Stimulated activated memory B cell treated with anti-CD40 and anti-IgM and Interleukin-4, amounts not matched to agents 10 μg/mL and 1 μg/mL and 100 μg/mL, for 72 hours (primary cell): Measurements from ENCODE around the gene SLC2A11.
"Not testable (repeated sequence)": the region's sequence is repeated elsewhere in the genome, so short reads cannot be mapped to it uniquely, and the experiment has no call there.

Experiments used
- ATAC-seq: fragments of 150-1000 bp; cut with Tn5 transposase; 2 replicates; pipeline ENCODE4 v1.10.0; 2021
- H3K27ac Mint-ChIP-seq: one replicate; pipeline ENCODE4 v1.8.0; 2022; ENCODE audit warnings: mild to moderate bottlenecking, mixed read lengths
- H3K27me3 Mint-ChIP-seq: one replicate; pipeline ENCODE4 v1.8.0; 2022; ENCODE audit warnings: mixed read lengths
- H3K36me3 Mint-ChIP-seq: one replicate; pipeline ENCODE4 v1.8.0; 2022; ENCODE audit warnings: mixed read lengths
- H3K4me1 Mint-ChIP-seq: one replicate; pipeline ENCODE4 v1.8.0; 2022; ENCODE audit warnings: mixed read lengths
- H3K4me3 Mint-ChIP-seq: one replicate; pipeline ENCODE4 v1.8.0; 2022; ENCODE audit warnings: mild to moderate bottlenecking, moderate library complexity, mixed read lengths
- H3K9me3 Mint-ChIP-seq: one replicate; pipeline ENCODE4 v1.8.0; 2022; ENCODE audit warnings: mixed read lengths

The SLC2A11 gene

DNA sequence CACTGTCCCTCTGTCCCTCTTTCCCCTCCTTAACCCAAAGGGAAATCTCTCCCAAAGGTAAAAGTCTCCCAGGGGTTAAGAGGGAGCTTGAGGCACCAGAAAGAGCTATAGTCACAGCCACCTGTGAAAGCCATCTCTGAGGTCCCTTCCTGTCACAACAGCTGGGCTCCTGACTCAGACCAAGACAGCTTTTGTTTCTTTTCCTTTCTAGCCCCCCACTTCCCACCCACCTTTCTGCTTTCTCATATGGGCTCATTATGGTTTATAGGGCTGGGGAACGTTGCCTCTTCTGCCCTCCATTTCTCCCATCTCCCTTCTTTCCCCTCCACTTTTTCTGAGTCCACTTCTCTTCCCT is 55.6 kb downstream of the SLC2A11 start:
- ATAC-seq: no peak
- peak overlapping the region; percentile 98 for H3K4me3 Mint-ChIP-seq
- peak overlapping the region; percentile 92 for H3K27ac Mint-ChIP-seq
- no peaks in the 10 kb centered on the region for H3K9me3 Mint-ChIP-seq
- peaks cover 43% of the 10 kb centered on the region for H3K4me1 Mint-ChIP-seq
- peaks cover 16% of the 10 kb centered on the region for H3K36me3 Mint-ChIP-seq
- no peaks in the 10 kb centered on the region for H3K27me3 Mint-ChIP-seq

DNA sequence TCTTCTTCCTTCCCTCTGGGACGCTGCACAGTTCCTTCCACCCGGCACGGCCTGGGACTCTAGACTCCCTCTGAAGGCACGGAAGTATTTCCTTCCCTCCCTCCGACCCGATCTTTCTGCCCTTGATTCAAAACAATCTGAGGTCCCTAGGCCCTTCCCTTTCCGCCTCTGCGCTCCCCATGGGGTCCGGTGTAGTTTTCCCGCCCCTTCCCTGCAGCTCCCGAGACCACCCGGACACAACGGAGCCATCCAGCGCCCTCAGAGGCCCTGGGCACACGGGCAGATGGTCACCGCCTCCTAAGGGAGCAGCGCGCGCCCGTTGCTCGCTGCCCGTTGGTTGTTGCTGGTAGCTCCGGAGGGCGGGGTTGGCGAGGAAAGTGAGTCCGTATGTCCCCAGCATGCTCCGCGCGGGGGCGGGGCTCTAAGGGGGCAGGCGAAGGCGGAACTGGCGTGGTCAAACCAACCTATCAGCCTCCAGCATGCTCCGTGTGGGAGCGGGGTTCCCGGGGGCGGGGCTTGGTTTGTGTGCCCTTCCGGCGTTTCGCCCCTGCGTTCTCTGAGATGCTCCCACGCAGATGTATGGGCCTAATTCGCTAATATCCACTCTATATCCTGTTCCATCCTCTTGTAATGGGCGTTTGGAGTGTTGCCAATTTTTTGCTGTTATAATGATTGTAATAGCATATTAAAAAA is 56.1 kb downstream of the SLC2A11 start:
- Mint-ChIP-seq H3K27ac (peak overlapping the region; percentile 92), H3K4me3 (peak overlapping the region; percentile 98), H3K9me3 (no peaks in the 10 kb centered on the region), H3K36me3 (peaks cover 16% of the 10 kb centered on the region), H3K4me1 (peaks cover 39% of the 10 kb centered on the region), H3K27me3 (no peaks in the 10 kb centered on the region)
- ATAC-seq: peak; percentile 100

DNA sequence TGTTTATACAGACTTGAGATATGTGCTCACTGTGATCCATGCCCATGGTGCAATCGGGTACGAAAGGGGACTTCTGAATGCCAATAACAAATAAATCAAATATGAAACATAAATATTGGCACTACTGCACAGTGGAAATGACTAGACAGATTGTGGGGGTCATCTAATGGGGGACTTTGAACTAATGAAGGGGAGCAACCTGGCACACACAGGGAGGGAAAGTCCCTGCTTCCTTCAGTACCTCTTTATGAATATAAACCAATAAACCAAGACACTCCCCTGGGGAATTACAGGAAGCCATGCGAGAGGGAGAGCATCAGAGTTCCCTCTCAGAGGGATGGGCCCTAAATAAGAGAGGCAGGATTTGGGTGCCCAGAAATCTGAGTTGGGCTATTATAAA is 57.6 kb downstream of the SLC2A11 start:
- Mint-ChIP-seq H3K9me3 (no peaks in the 10 kb centered on the region), H3K27ac (peak overlapping the region; percentile 92), H3K4me3 (no peak overlapping the region), H3K36me3 (peaks cover 22% of the 10 kb centered on the region), H3K27me3 (no peaks in the 10 kb centered on the region), H3K4me1 (peaks cover 39% of the 10 kb centered on the region)
- peak; percentile 47 for ATAC-seq

DNA sequence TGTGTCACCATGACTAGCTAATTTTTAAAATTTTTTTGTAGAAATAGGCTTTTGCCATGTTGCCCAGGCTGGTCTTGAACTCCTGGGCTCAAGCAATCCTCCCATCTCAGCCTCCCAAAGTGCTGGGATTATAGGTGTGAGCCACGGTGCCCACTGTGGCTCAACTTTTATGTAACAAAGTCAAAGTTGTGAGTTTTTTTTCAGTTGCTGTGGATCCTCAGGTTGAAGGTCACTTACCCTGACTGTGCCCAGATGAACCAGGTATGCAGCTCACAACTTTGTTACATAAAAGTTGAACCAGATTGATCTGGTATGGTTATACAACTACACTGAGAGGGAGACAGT is 62.6 kb downstream of the SLC2A11 start:
- H3K4me3 Mint-ChIP-seq, H3K27me3 Mint-ChIP-seq, H3K9me3 Mint-ChIP-seq, ATAC-seq, H3K27ac Mint-ChIP-seq: not testable (repeated sequence)
- H3K4me1 Mint-ChIP-seq: peaks cover 19% of the 10 kb centered on the region
- H3K36me3 Mint-ChIP-seq: peaks cover 51% of the 10 kb centered on the region

DNA sequence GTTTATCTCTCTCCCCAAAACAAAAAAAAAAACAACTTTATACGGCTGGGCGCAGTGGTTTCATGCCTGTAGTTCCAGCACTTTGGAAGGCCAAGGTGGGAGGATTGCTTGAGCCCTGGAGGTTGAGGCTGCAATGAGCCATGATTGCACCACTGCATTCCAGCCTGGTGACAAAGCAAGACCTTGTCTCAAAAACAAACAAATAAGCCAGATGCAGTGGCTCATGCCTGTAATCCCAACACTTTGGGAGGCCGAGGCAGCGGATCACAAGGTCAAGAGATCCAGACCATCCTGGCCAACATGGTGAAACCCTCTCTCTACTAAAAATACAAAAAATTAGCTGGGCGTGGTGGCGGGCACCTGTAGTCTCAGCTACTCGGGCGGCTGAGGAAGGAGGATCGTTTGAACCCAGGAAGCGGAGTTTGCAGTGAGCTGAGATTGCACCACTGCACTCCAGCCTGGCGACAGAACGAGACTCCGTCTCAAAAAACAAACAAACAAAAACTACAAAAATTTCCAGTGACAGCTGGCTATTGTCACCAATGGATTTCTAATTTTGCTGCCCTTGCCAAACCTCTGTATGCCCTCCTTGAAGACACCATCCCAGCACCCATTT is 64.0 kb downstream of the SLC2A11 start:
- H3K27me3 Mint-ChIP-seq, H3K9me3 Mint-ChIP-seq, ATAC-seq, H3K4me1 Mint-ChIP-seq, H3K4me3 Mint-ChIP-seq: not testable (repeated sequence)
- H3K36me3 Mint-ChIP-seq: peaks cover 61% of the 10 kb centered on the region
- peak overlapping the region; percentile 35 for H3K27ac Mint-ChIP-seq

DNA sequence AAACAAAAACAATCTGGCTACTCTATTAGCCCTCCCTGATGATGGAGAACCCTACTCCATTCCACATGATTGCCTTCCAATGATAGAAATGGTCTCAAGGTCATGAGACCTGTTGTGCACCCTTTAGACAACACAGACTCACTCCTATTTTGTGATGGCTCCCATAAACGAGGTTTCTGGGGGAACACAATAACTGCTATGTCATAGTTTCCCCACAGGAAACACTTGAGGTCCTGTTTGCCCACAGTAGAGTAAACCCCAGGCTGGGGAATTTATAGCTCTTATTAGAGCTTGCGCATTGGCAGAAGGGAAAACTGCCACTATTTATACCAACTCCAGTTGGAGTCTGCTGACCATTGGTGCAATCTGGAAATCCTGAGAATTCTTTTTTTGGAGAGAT is 65.2 kb downstream of the SLC2A11 start:
- Mint-ChIP-seq H3K4me1 (peaks cover 7% of the 10 kb centered on the region), H3K4me3 (no peak overlapping the region), H3K27ac (no peak overlapping the region), H3K9me3 (peaks cover 5% of the 10 kb centered on the region), H3K27me3 (no peaks in the 10 kb centered on the region), H3K36me3 (peaks cover 72% of the 10 kb centered on the region)
- no peak for ATAC-seq

DNA sequence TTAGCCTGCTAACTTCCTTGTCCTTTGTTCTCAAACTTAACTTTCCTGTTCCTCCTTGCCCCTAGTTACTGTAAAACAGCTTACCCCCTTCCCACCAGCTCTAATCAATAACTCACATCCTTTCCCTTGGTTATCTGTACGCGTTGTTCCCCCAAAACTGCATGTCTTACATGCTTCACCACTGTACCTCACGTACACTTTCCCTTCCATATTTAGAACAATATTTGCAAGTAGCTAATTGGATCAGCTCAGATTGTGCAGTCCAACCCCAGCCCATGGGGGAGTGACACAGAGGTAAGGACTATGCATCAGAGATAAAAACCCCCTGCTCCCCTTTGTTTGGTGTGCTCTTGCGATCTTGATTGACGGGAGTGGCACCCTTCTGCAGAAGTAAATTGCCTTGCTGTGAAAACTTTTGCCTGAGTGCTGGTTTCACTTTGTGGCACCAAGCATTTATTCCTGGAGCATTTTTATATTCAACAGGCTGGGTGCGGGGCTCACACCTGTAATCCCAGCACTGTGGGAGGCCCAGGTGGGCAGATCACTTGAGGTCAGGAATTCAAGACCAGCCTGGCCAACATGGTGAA is 67.4 kb downstream of the SLC2A11 start:
- Mint-ChIP-seq H3K36me3 (peaks cover 77% of the 10 kb centered on the region), H3K27me3 (no peaks in the 10 kb centered on the region), H3K27ac (no peak overlapping the region), H3K9me3 (peaks cover 5% of the 10 kb centered on the region), H3K4me1 (peaks cover 18% of the 10 kb centered on the region), H3K4me3 (no peak overlapping the region)
- no peak for ATAC-seq

DNA sequence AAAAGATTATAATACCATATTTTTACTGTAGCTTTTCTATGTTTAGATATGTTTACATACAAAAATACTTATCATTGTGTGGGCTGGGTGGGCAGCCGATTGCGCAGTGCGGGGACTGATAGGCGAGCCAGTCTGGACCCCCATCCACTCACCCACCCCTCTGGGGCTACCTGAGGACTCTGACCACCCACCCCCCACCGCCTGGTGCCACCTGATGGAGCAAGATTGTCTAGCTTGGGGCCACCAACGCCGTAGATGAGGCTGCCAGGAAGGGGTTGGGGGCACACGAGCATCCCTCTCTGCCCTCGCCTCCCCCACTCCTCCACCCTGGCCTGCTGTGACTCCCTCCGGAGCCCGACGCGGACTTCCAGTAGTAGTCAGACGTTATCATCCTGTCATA is 68.9 kb downstream of the SLC2A11 start:
- ATAC-seq: no peak
- Mint-ChIP-seq H3K9me3 (peaks cover 10% of the 10 kb centered on the region), H3K4me1 (peaks cover 22% of the 10 kb centered on the region), H3K27ac (no peak overlapping the region), H3K36me3 (peaks cover 80% of the 10 kb centered on the region), H3K27me3 (no peaks in the 10 kb centered on the region), H3K4me3 (no peak overlapping the region)
